SU-DHL-6 (cell line): Measurements from ENCODE around the gene TUBB2B.

Experiments
- H2AFZ ChIP-seq: fragments of 200-600 bp; sonication (generic); 2 replicates; pipeline ENCODE4 v1.6.1; 2014; ENCODE audit warnings: low read depth, mild to moderate bottlenecking, moderate library complexity, mixed read lengths, antibody characterized with exemption, low read length; ENCODE audit not compliant: severe bottlenecking
- H3F3A ChIP-seq: fragments of 200-600 bp; shearing (Covaris generic); 2 replicates; pipeline ENCODE4 v1.6.0; 2016; ENCODE audit warnings: antibody characterized with exemption, mild to moderate bottlenecking; ENCODE audit not compliant: insufficient read depth
- H3K27ac ChIP-seq: fragments of 200-600 bp; sonication (generic); 2 replicates; pipeline ENCODE4 v1.5.1; 2016; ENCODE audit warnings: low read depth, mild to moderate bottlenecking, low read length, moderate library complexity, mixed read lengths
- H3K27me3 ChIP-seq: fragments of 200-600 bp; sonication (generic), shearing (Covaris generic); 2 replicates; pipeline ENCODE4 v1.6.0; 2014; ENCODE audit warnings: mild to moderate bottlenecking, low read length
- H3K36me3 ChIP-seq: fragments of 200-600 bp; sonication (generic); 2 replicates; pipeline ENCODE4 v1.6.1; 2014; ENCODE audit warnings: mild to moderate bottlenecking, low read length, mixed read lengths
- H3K4me2 ChIP-seq: fragments of 300-600, 200-600 bp; shearing (Covaris generic), sonication (generic); 2 replicates; pipeline ENCODE4 v1.6.0; 2014; ENCODE audit warnings: low read length, low read depth, mild to moderate bottlenecking; ENCODE audit not compliant: poor library complexity, severe bottlenecking
- H3K4me3 ChIP-seq: fragments of 200-600 bp; sonication (generic); 2 replicates; pipeline ENCODE4 v1.5.1; 2014; ENCODE audit warnings: antibody characterized with exemption, low read length, mild to moderate bottlenecking, mixed read lengths; ENCODE audit not compliant: insufficient read depth, poor library complexity, severe bottlenecking
- H3K79me2 ChIP-seq: fragments of 200-600 bp; sonication (generic); 2 replicates; pipeline ENCODE4 v1.6.1; 2014; ENCODE audit warnings: mild to moderate bottlenecking, low read length, moderate library complexity; ENCODE audit not compliant: insufficient read depth
- H3K9ac ChIP-seq: fragments of 200-600 bp; sonication (generic); 2 replicates; pipeline ENCODE4 v1.7.0; 2014; ENCODE audit warnings: mild to moderate bottlenecking, low read length
- H3K9me2 ChIP-seq: fragments of 200-600 bp; sonication (generic); replicated peaks from 2 replicates; pipeline ENCODE4 v1.6.1; 2014; ENCODE audit warnings: low read length; ENCODE audit not compliant: insufficient read depth
- H3K9me3 ChIP-seq: fragments of 200-600 bp; sonication (generic); 2 replicates; pipeline ENCODE4 v1.6.1; 2014; ENCODE audit warnings: low read length, mixed read lengths; ENCODE audit not compliant: insufficient read depth
- H4K20me1 ChIP-seq: fragments of 200-600 bp; sonication (generic); 2 replicates; pipeline ENCODE4 v1.6.1; 2014; ENCODE audit warnings: low read depth, mild to moderate bottlenecking, antibody characterized with exemption, low read length, moderate library complexity, mixed read lengths
- CTCF ChIP-seq: fragments of 200-600 bp; sonication (generic); IDR thresholded peaks from one replicate; pipeline ENCODE4 v1.5.1; 2017; ENCODE audit warnings: antibody characterized with exemption, mild to moderate bottlenecking, low read length, moderate library complexity; ENCODE audit not compliant: insufficient read depth, poor library complexity, severe bottlenecking
- EZH2phosphoT487 ChIP-seq: fragments of 200-600 bp; sonication (generic), shearing (Covaris generic); conservative IDR thresholded peaks from 2 replicates; pipeline ENCODE4 v1.6.1; 2018; ENCODE audit warnings: mild to moderate bottlenecking, antibody characterized with exemption, low read length, moderate library complexity, mixed read lengths

Gene TUBB2B

GRCh38 chr6:3220366-3220765, 7.1 kb downstream of the TUBB2B start:
- H3F3A ChIP-seq: peaks cover 24% of the 10 kb centered on the region; the same call in 1 of the 2 replicates
- H3K27ac ChIP-seq: no peak overlapping the region
- H3K9me2 ChIP-seq: no peaks in the 10 kb centered on the region
- H3K4me3 ChIP-seq: no peak overlapping the region
- no peak overlapping the region for H3K9ac ChIP-seq
- H3K27me3 ChIP-seq: no peaks in the 10 kb centered on the region
- no peaks in the 10 kb centered on the region for H3K79me2 ChIP-seq
- no peak overlapping the region for H3K4me2 ChIP-seq
- H3K9me3 ChIP-seq: no peaks in the 10 kb centered on the region
- no peaks in the 10 kb centered on the region for H4K20me1 ChIP-seq
- TF ChIP-seq EZH2phosphoT487: no peak
- no peak for TF ChIP-seq CTCF
- peaks cover 15% of the 10 kb centered on the region; the same call in 1 of the 2 replicates for H3K36me3 ChIP-seq
- H2AFZ ChIP-seq: no peak overlapping the region

GRCh38 chr6:3218266-3218665, 9.2 kb downstream of the TUBB2B start:
- Histone ChIP-seq H3K36me3 (peaks cover 3% of the 10 kb centered on the region; the same call in 1 of the 2 replicates), H3K9me2 (no peaks in the 10 kb centered on the region), H3K4me2 (no peak overlapping the region), H3K27ac (no peak overlapping the region), H3K27me3 (no peaks in the 10 kb centered on the region), H3K4me3 (no peak overlapping the region), H3F3A (peaks cover 13% of the 10 kb centered on the region; the same call in 1 of the 2 replicates), H3K79me2 (no peaks in the 10 kb centered on the region), H3K9me3 (no peaks in the 10 kb centered on the region), H2AFZ (no peak overlapping the region), H4K20me1 (no peaks in the 10 kb centered on the region), H3K9ac (no peak overlapping the region)
- TF ChIP-seq CTCF (no peak), EZH2phosphoT487 (no peak)

- H2AFZ ChIP-seq: no peak overlapping the region
- no peaks in the 10 kb centered on the region for H3K36me3 ChIP-seq
- no peak overlapping the region for H3K9ac ChIP-seq
- peaks cover 7% of the 10 kb centered on the region; the same call in 1 of the 2 replicates for H3F3A ChIP-seq
- H3K4me2 ChIP-seq: no peak overlapping the region
- H3K9me3 ChIP-seq: no peaks in the 10 kb centered on the region
- no peak overlapping the region for H3K4me3 ChIP-seq
- H3K27me3 ChIP-seq: no peaks in the 10 kb centered on the region
- H3K9me2 ChIP-seq: no peaks in the 10 kb centered on the region
- H3K79me2 ChIP-seq: no peaks in the 10 kb centered on the region
- TF ChIP-seq EZH2phosphoT487 (no peak), CTCF (no peak)
- no peaks in the 10 kb centered on the region for H4K20me1 ChIP-seq
- H3K27ac ChIP-seq: no peak overlapping the region
These were observed 10.2 kb downstream of the TUBB2B start for GRCh38 chr6:3217286-3217685.

GRCh38 chr6:3214898-3215297, 12.6 kb downstream of the TUBB2B start:
- H3K9ac ChIP-seq: no peak overlapping the region
- no peak overlapping the region for H2AFZ ChIP-seq

More at GRCh38 chr6:3214898-3215297, 12.6 kb downstream of the TUBB2B start:
- Histone ChIP-seq H4K20me1 (no peaks in the 10 kb centered on the region), H3K9me3 (no peaks in the 10 kb centered on the region), H3K9me2 (no peaks in the 10 kb centered on the region), H3F3A (no peaks in the 10 kb centered on the region), H3K79me2 (no peaks in the 10 kb centered on the region), H3K4me2 (no peak overlapping the region), H3K36me3 (no peaks in the 10 kb centered on the region), H3K27me3 (no peaks in the 10 kb centered on the region), H3K4me3 (no peak overlapping the region), H3K27ac (no peak overlapping the region)
- TF ChIP-seq EZH2phosphoT487 (no peak), CTCF (no peak)
